ENCODE measurements around the gene PLOD3.
"Not testable (repeated sequence)": the region's sequence is repeated elsewhere in the genome, so short reads cannot be mapped to it uniquely, and the experiment has no call there.

Gene PLOD3

DNA sequence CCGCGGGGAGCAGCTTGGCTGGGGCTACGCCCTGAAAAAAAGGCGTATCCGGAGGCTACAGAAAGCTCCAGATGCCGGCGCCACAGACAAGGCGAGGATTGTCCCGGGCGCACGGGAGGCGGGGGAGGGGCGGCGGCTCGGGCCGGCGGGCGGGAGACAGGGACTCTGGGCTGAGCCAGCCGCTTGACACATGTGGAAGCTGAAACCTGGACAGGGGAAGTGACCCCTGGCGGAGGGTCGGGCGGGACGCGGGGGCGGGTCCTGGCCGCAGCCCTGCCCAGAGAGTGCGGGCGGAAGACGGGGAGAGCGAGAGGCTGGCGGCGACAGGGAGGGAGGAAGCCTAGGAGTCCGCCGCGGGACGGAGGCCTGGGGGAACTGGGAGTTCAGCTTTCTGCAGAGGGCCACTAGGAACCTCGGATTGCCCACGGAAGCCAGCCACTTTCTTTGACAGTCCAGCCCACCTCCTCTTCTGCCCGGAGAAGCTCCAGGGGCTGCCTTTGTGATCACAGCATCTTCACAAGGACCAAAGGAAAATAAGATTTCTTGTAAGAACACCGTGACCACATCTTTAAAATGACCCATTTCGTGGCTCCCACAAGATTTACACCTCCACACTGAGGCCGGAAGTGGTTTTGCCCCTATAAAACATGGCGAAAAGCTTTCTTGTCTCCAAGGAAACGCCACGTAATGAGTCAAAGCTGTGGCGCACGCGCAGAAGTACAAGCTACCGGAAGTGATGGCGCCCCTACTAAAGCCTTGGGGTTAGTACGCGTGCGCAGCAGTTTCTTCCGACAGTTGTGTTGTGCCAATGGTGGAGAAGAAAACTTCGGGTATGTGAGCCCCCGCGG is at the start of gene PLOD3, which contains the start of gene ZNHIT1:
PLOD3 (minus strand) TSS at position 194 of the 848 bp plus-strand sequence. CDS start 307 bp downstream, outside the sequence.
ZNHIT1 (plus strand) TSS at position 778 of the 848 bp plus-strand sequence; CDS start at position 809, 31 bp downstream.
- DNase-seq (ENCODE audit: low spot score) = peak; percentile 99

DNA sequence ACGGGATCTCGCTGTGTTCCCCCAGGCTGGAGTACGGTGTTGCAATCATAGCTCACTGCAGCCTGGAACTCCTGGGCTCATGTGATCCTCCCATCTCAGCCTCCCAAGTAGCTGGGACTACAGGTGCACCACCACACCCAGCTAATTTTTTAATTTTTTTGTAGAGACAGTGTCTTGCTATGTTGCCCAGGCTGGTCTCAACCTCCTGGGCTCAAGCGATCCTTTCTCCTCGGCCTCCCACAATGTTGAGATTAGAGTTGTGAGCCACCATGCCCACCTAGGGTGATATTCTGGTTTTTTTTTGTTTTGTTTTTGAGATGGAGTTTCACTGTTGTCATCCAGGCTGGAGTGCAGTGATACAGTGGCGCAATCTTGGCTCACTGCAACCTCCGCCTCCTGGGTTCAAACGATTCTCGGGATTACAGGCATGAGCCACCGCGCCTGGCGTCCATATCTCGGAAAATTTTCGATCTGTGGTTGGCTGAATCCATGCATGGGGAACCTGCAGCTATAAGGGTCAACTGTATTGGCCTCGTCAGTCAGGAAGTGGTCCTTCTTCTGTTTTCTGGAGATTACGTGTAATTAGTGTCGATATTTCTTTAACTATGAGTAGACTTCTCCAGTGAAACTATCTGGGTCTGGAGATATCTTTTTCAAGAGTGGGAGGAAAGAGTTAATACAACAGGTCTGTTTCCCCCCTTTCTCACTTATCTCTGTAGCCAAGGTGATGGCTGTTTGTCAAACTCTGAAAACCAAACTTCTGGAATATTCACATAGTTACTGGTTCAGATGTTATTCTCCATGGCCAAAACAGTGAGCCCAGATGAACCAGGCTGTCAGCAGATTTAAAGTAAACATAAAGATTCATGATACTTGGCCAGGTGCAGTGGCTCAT is 48.5 kb upstream of the PLOD3 start:
- DNase-seq (ENCODE audit: low spot score) = no peak

GRCh38 chr7:101264102-101264706 is 46.8 kb upstream of the PLOD3 start:
- DNase-seq (ENCODE audit: low spot score) = not testable (repeated sequence)

GRCh38 chr7:101258243-101258731 is 40.9 kb upstream of the PLOD3 start:
- DNase-seq (ENCODE audit: low spot score) = peak; percentile 49

DNA sequence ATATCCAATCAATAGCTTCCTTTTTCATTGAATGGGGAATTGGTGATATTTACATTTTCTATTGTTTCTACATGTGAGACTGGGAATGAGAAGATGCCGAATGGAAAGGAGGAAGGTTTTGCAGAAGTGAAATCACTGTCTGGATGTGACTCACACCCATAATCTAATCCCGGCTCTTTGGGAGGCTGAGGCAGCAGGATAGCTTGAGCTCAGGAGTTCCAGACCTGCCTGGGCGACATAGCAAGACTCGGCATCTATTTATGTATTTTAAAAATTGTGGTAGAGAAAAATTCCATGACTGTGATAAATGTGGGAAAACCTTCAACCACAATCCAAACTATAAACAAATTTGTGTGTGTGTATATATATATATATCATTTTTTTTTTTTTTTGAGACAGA is 38.4 kb upstream of the PLOD3 start:
- DNase-seq (ENCODE audit: low spot score) = no peak

GRCh38 chr7:101253199-101253598 is 35.8 kb upstream of the PLOD3 start:
- not testable (repeated sequence) for DNase-seq (ENCODE audit: low spot score)

DNA sequence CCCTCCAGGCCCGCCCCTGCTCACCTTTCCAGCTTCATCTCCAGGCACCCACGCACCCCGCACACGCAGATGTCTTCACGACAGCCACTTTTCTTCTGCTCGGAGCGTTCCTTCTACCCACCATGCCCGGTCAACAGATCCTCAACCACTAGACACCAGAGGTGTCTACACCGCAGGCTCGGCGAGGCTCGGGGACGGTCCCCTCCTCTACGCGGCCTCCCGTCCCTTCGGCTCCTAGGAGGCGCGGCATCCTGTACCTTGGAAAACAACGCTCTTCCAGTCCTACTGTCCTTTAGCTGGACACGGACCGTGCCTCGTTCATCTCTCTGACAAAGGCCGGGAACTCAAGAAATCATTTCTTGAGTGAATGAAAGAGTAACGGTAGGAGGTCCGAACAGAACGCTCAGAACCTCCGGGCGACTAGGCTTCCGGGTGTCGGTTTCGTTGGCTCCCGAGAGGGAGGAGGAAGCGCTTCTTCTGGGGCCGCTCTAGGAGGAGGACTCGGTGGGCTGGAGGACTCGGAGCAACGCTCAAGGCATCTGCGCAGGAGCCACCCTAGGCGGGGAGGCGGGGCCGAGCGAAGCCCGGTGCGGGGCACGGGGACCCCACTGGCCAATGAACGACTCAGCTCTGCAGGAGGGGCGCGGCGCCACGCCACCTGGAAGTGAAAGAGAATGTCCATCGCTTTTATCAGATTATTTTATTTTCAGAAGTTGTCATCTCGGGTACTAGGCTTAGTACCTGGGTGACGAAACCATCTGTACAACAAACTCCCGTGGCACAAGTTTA is 34.7 kb upstream of the PLOD3 start:
- DNase-seq (ENCODE audit: low spot score) = peak; percentile 96

DNA sequence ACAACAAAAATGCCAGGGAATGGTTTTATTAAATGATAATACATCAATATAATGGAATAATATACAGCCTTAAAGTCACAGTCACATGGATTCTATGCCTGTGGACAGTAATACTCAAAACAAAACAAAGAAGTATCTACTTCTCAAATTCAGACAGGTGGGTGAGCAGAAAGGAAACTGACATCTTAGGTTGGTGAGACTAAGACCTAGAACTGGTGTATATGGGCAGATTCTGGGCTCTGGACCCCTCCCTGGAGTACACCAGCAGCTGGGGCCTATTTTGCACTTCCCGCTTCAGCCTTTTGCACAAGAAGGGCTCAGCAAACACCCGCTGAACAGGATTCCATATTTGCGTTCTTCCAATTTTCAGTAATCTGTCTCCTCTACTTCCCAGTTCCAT is 32.9 kb upstream of the PLOD3 start:
- no peak for DNase-seq (ENCODE audit: low spot score)

DNA sequence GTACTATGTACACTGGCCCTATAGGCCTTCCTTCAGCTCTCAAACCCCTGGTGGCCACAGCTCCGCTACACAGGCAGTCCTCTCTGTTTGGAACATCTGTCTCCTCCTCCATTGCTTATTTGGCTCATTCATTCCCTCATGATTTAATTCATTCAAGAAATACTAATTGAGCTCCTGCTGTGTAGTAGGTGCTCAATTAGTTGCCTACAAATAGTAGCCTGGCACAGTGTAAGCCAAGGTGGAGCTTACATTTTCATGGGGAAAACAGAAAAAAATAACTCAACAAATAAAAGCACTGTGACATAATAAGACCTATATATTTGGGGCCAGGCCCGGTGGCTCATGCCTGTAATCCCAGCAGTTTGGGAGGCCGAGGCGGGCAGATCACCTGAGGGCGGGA is 30.9 kb upstream of the PLOD3 start:
- DNase-seq (ENCODE audit: low spot score) = no peak

DNA sequence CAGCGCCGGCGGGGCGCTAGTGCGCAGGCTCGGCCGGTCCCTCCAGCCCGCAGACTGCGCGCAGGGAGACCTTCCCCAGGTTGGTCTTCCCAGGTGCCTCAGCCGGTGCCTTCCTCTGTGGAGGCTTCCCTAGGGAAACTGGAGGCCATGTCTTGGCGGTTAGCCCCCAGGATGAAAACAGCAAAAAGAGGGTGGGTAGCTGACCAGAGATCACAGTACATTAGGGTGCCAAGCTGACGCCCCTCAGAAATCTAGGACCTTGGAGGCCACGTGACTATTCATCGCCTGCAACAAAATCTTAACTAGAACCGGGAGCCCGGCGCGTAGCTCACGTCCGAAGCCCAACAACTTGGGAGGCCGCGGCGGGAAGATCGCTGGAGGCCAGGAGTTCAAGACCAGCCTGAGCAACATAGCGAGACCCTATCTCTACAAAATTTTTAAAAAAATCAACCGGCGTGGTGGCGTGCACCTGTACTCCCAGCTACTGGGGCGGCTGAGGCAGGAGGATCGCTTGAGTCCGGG is 27.8 kb upstream of the PLOD3 start:
- DNase-seq (ENCODE audit: low spot score) = no peak

DNA sequence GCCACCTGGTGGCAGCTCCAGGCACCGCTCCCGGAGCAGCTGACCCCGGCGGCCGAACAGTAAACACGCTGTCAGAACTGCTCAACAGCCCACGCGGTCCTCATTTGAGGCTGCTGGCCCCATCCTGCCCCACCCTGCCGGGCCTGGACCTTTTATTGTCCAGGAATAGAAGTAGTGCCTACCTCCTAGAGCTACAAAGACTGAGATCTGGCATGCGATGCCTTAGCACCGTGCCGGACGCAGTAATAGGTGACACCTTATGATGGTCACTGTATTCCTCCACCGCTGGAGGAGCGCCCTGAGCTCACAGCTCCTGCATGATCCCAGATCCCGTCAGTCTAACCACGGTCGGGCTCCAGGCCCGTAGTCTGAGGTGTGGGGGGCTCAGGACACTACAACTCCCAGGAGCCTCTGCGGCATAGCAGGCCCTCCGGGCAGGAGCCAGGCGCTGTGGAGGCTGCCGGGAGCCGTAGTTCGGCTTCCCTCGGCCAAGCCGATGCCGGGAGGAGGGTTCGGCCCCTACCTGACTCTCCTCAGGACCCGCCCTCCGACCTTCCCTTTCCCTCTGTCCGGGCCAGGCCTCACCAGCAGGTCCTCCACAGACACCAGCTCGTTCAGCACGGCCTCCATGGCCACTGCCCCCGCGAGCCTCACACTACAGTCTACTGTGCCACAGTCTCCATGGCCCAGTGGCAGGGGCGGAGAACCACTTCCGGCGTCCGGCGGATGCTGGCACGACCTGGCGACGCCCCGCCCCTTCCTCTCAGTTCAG is 27.2 kb upstream of the PLOD3 start, which contains the start of gene FIS1:
FIS1 (minus strand) TSS at position 707 of the 772 bp plus-strand sequence; CDS start at position 630, 77 bp downstream.
- DNase-seq (ENCODE audit: low spot score) = peak; percentile 93

GRCh38 chr7:101243646-101244374 is 26.4 kb upstream of the PLOD3 start:
- peak; percentile 50 for DNase-seq (ENCODE audit: low spot score)

DNA sequence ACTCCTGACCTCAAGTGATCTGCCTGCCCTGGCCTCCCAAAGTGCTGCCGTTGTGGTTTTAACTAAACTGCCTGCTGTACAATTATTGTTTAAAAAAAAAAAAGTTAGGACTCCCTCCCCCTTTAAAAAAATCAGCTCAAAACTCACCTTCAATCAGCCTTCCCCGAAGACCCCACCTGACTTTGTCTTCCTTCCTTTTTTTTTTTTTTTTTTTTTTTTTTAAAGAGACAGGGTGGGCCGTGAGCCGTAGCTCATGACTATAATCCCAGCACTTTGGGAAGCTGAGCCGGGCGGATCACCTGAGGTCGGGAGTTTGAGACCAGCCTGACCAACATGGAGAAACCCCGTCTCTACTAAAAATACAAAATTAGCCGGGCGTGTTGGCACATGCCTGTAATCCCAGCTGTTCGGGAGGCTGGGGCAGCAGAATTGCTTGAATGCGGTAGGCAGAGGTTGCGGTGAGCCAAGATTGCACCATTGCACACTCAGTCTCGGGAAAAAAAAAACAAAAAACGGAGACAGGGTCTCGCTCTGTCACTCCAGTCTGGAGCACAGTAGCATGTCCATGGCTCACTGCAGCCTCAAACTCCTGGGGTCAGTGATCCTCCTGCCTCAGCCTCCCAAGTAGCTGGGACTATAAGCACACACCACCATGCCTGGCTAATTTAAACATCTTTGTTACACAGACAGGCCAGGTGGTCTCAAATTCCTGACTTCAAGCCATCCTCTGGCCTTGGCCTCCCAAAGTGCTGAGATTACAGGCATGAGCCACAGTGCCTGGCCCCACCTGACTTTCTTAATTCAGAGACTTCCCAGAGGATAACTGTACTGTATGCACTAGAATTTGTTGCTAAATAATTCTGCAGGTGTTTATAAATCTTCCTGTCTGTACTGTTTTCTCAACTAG is 24.3 kb upstream of the PLOD3 start:
- DNase-seq (ENCODE audit: low spot score) = no peak

- no peak for DNase-seq (ENCODE audit: low spot score)
Measured at GRCh38 chr7:101241015-101241363, 23.6 kb upstream of the PLOD3 start.

GRCh38 chr7:101240226-101241014 is 23.0 kb upstream of the PLOD3 start:
- DNase-seq (ENCODE audit: low spot score) = no peak

- no peak for DNase-seq (ENCODE audit: low spot score)
Measured at GRCh38 chr7:101239951-101240220, 22.5 kb upstream of the PLOD3 start.

- DNase-seq (ENCODE audit: low spot score) = no peak
Measured at GRCh38 chr7:101239191-101239950, 22.0 kb upstream of the PLOD3 start.

Data from pons (tissue), 1 donor.